Keratinocyte (primary cell): ENCODE results near the gene CDH13. TPM values are rescaled to one million over a fixed set of nuclear protein-coding genes. Genes with fewer than 3 reads are reported as not detected.

ENCODE experiments used
- DNase-seq: peaks from one replicate; pipeline ENCODE4 v3.0.0-alpha.2; 2011; ENCODE audit warnings: low read depth, missing footprints, low spot score
- FAIRE-seq: peaks from 2 replicates; lab custom pipeline; 2011; peaks lifted over from hg19 to GRCh38; lab: Jason Lieb, UNC
- H2AFZ ChIP-seq: 2 replicates; pipeline ENCODE4 v1.6.0; 2012; ENCODE audit warnings: low read length, control low read depth, inconsistent platforms; ENCODE audit not compliant: control insufficient read depth
- H3K27ac ChIP-seq: 2 replicates; pipeline ENCODE4 v1.5.1; 2011; ENCODE audit warnings: low read length; ENCODE audit not compliant: control insufficient read depth, insufficient read depth
- H3K27me3 ChIP-seq: 3 replicates; pipeline ENCODE4 v1.6.0; 2011; ENCODE audit warnings: low read length; ENCODE audit not compliant: control insufficient read depth, insufficient read depth; ENCODE audit errors: extremely low read depth
- H3K36me3 ChIP-seq, 2 experiments: 2 replicates in 1 of 2; 3 replicates in 1 of 2; pipeline ENCODE4 v1.5.1; 2011; ENCODE audit warnings: low read length in 2 of 2, mild to moderate bottlenecking in 1 of 2; ENCODE audit not compliant: control insufficient read depth in 2 of 2, insufficient read depth in 2 of 2; ENCODE audit errors: extremely low read depth in 1 of 2
- H3K4me1 ChIP-seq: 3 replicates; pipeline ENCODE4 v1.5.1; 2011; ENCODE audit warnings: low read length; ENCODE audit not compliant: control insufficient read depth, insufficient read depth; ENCODE audit errors: extremely low read depth
- H3K4me2 ChIP-seq: 3 replicates; pipeline ENCODE4 v1.6.0; 2011; ENCODE audit warnings: low read depth, low read length; ENCODE audit not compliant: control insufficient read depth, insufficient read depth; ENCODE audit errors: extremely low read depth
- H3K4me3 ChIP-seq, 3 experiments: fragments of 200-600 bp in 1 of 3; sonication (generic) in 1 of 3; 2 replicates in 2 of 3; 3 replicates in 1 of 3; pipeline ENCODE4 v1.5.1; 2011 to 2016; ENCODE audit warnings: low read length in 3 of 3, mild to moderate bottlenecking in 3 of 3, control low read depth in 2 of 3, inconsistent platforms in 1 of 3, low read depth in 1 of 3, mixed read lengths in 1 of 3, mixed run types in 1 of 3, moderate library complexity in 1 of 3; ENCODE audit not compliant: control insufficient read depth in 2 of 3, insufficient read depth in 2 of 3; ENCODE audit errors: extremely low read depth in 1 of 3
- H3K79me2 ChIP-seq: 2 replicates; pipeline ENCODE4 v1.6.0; 2012; ENCODE audit warnings: low read length; ENCODE audit not compliant: control insufficient read depth, insufficient read depth
- H3K9ac ChIP-seq: 3 replicates; pipeline ENCODE4 v1.6.0; 2011; ENCODE audit warnings: low read length; ENCODE audit not compliant: control insufficient read depth, insufficient read depth; ENCODE audit errors: extremely low read depth
- H3K9me1 ChIP-seq: 3 replicates; pipeline ENCODE4 v1.6.0; 2011; ENCODE audit warnings: low read length; ENCODE audit not compliant: control insufficient read depth, insufficient read depth; ENCODE audit errors: extremely low read depth
- H3K9me3 ChIP-seq: 2 replicates; pipeline ENCODE4 v1.5.1; 2012; ENCODE audit warnings: low read depth, low read length; ENCODE audit not compliant: control insufficient read depth
- H4K20me1 ChIP-seq: 3 replicates; pipeline ENCODE4 v1.6.0; 2011; ENCODE audit warnings: low read length; ENCODE audit not compliant: control insufficient read depth, insufficient read depth; ENCODE audit errors: extremely low read depth
- CTCF ChIP-seq, 3 experiments: IDR thresholded peaks in 1 of 3; conservative IDR thresholded peaks in 1 of 3; optimal IDR thresholded peaks in 1 of 3; 2 replicates in 2 of 3; 3 replicates in 1 of 3; pipeline versions ENCODE3 to v1.5.1; 2011; ENCODE audit warnings: low read length in 3 of 3, mild to moderate bottlenecking in 3 of 3, moderate library complexity in 2 of 3, control low read depth in 1 of 3, inconsistent platforms in 1 of 3; ENCODE audit not compliant: insufficient read depth in 2 of 3; ENCODE audit errors: extremely low read depth in 1 of 3
- EZH2 ChIP-seq: IDR thresholded peaks from one replicate; pipeline ENCODE4 v1.6.1; 2012; ENCODE audit warnings: inconsistent platforms, mild to moderate bottlenecking, low read length, moderate library complexity
- dilution Hi-C: fragments of 300-500 bp; cut with MboI; formaldehyde crosslinking; loops from one replicate; pipeline ENCODE4 v1.7.0; 2020; ENCODE audit warnings: low sequenced_read_pairs; ENCODE audit not compliant: extremely low pct_ligation_motif_present
- polyA minus RNA-seq, 3 experiments: library from RNA; depleted of rRNA, polyadenylated mRNA; stranded (reverse); fragments of >200 nt; gene quantifications; 1 replicate in 1 of 3; 2 replicates in 1 of 3; 3 replicates in 1 of 3; pipeline ENCODE4 v1.2.3, GENCODE V29; 2011
- polyA plus RNA-seq, 5 experiments: library from polyadenylated mRNA; depleted of rRNA in 3 of 5; stranded (reverse) in 3 of 5; stranded (forward) in 1 of 5; unstranded in 1 of 5; fragments of >200 nt; gene quantifications; 1 replicate in 1 of 5; 2 replicates in 3 of 5; 3 replicates in 1 of 5; pipeline versions ENCODE4 v1.2.1 to v1.2.3, GENCODE V29; 2011 to 2012; ENCODE audit warnings: missing spikeins in 2 of 5, low read depth in 1 of 5, low replicate concordance in 1 of 5

The CDH13 gene
- 111 to 137 TPM (median 116 TPM) in 3 replicates for polyA plus RNA-seq
- 82.1 TPM for polyA plus RNA-seq (2011; ENCODE audit: low read depth)
- 53.8 and 54.0 TPM in 2 replicates for polyA plus RNA-seq (2011; cell fraction: cytosol; rRNA removed)
- 150 and 170 TPM in 2 replicates for polyA plus RNA-seq (2011; cell fraction: nucleus; rRNA removed)
- polyA plus RNA-seq (2012; ENCODE audit: low replicate concordance): 29.1 and 86.4 TPM in 2 replicates
- 137 to 178 TPM (median 152 TPM) in 3 replicates for polyA minus RNA-seq
- 77.5 TPM for polyA minus RNA-seq (2011; cell fraction: cytosol; rRNA and poly(A)+ RNA removed)
- 172 and 448 TPM in 2 replicates for polyA minus RNA-seq (2011; cell fraction: nucleus; rRNA and poly(A)+ RNA removed)

- Histone ChIP-seq H2AFZ (peak within 1 kb of the TSS; percentile 31), H3K36me3 (peaks cover 0 to 4% of the 10 kb centered on the region in 2 experiments), H3K9ac (peak within 1 kb of the TSS; percentile 89), H3K9me3 (no peaks in the 10 kb centered on the region), H3K9me1 (no peaks in the 10 kb centered on the region), H3K4me2 (peak within 1 kb of the TSS; percentile 100), H3K27me3 (no peaks in the 10 kb centered on the region), H3K79me2 (peaks cover 31% of the 10 kb centered on the region), H3K4me3 (peak within 1 kb of the TSS; percentile 68 to 83 (median 82)), H4K20me1 (no peaks in the 10 kb centered on the region), H3K27ac (peak within 1 kb of the TSS; percentile 98), H3K4me1 (peaks cover 43% of the 10 kb centered on the region)
- dilution Hi-C loops: no loop called here
- TF ChIP-seq CTCF (optimal IDR thresholded peaks at IDR 0.05 in 1 of 3, IDR thresholded peaks at IDR 0.05 in 1 of 3, conservative IDR thresholded peaks at IDR 0.05 in 1 of 3; ENCODE audit: extremely low read depth in 1 of 3, insufficient read depth in 2 of 3, low read length in 3 of 3) (no peak), EZH2 (no peak)
- DNase-seq: no peak
- peak; percentile 67 for FAIRE-seq
Observed at GRCh38 chr16:82626791-82627261, at the start of gene CDH13. Gene CDH13 (plus strand): TSS chr16:82626969.

- Histone ChIP-seq H3K9ac (no peak overlapping the region), H3K4me2 (no peak overlapping the region), H2AFZ (no peak overlapping the region), H3K9me3 (no peaks in the 10 kb centered on the region), H3K27ac (no peak overlapping the region), H3K36me3 (no peaks in the 10 kb centered on the region), H3K4me3 (no peak overlapping the region), H3K27me3 (peaks cover 3% of the 10 kb centered on the region), H4K20me1 (no peaks in the 10 kb centered on the region), H3K9me1 (no peaks in the 10 kb centered on the region), H3K4me1 (no peaks in the 10 kb centered on the region), H3K79me2 (no peaks in the 10 kb centered on the region)
- DNase-seq (no peak), FAIRE-seq (no peak)
- dilution Hi-C loops: no loop called here
- TF ChIP-seq EZH2 (no peak), CTCF (optimal IDR thresholded peaks at IDR 0.05 in 1 of 3, IDR thresholded peaks at IDR 0.05 in 1 of 3, conservative IDR thresholded peaks at IDR 0.05 in 1 of 3; ENCODE audit: extremely low read depth in 1 of 3, insufficient read depth in 2 of 3, low read length in 3 of 3) (peak; percentile 54 to 77 (median 55))
Observed at GRCh38 chr16:82580298-82580890, 46.4 kb upstream of the CDH13 start.
